Central memory CD8-positive, alpha-beta T cell (primary cell): ENCODE measurements around the gene SPATA2.

Experiments used
- ATAC-seq: fragments of 150-1000 bp; cut with Tn5 transposase; replicated peaks from 2 replicates; pipeline ENCODE4 v1.10.0; 2022; ENCODE audit warnings: mild to moderate bottlenecking, moderate FRiP score, moderate number of reproducible peaks; ENCODE audit not compliant: poor library complexity, severe bottlenecking; ENCODE audit errors: extremely low read depth
- DNase-seq, 2 donors: peaks; one replicate each; pipeline ENCODE4 v3.0.0; 2021; ENCODE audit warnings: low spot score in 2 of 2
- H3K27ac Mint-ChIP-seq: one replicate; pipeline ENCODE4 v1.8.0; 2022; ENCODE audit warnings: low read depth, mild to moderate bottlenecking, moderate library complexity, mixed read lengths
- H3K27me3 Mint-ChIP-seq: one replicate; pipeline ENCODE4 v1.8.0; 2022; ENCODE audit warnings: mixed read lengths
- H3K36me3 Mint-ChIP-seq: one replicate; pipeline ENCODE4 v1.8.0; 2022; ENCODE audit warnings: mild to moderate bottlenecking, moderate library complexity, mixed read lengths; ENCODE audit not compliant: insufficient read depth
- H3K4me1 Mint-ChIP-seq: one replicate; pipeline ENCODE4 v1.8.0; 2022; ENCODE audit warnings: mixed read lengths
- H3K4me3 Mint-ChIP-seq: one replicate; pipeline ENCODE4 v1.8.0; 2022; ENCODE audit warnings: mild to moderate bottlenecking, moderate library complexity, mixed read lengths
- H3K9me3 Mint-ChIP-seq: one replicate; pipeline ENCODE4 v1.8.0; 2022; ENCODE audit warnings: mixed read lengths

SPATA2 gene

GRCh38 chr20:49942942-49943341 lies 27.6 kb upstream of the SPATA2 start:
- Mint-ChIP-seq H3K27me3 (no peaks in the 10 kb centered on the region), H3K9me3 (no peaks in the 10 kb centered on the region), H3K4me3 (no peak overlapping the region), H3K36me3 (peaks cover 74% of the 10 kb centered on the region), H3K27ac (no peak overlapping the region), H3K4me1 (peaks cover 47% of the 10 kb centered on the region)
- no peak for ATAC-seq
- no peak for DNase-seq

DNA sequence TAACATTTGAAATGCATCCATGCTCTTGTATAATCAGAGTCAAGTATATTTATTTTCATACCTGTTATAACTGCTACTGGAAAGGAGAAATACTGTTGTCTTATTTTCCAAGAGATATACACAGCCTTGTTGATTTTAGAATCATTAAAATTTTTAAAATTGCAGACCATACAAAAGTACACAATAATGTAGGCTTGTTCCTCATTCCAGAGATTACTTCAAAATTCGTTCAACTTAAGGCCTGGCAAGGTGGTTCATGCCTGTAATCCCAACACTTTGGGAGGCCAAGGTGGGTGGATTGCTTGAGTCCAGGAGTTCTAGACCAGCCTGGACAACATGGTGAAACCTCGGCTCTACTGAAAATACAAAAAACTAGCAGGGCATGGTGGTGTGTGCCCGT lies 27.0 kb upstream of the SPATA2 start:
- ATAC-seq (no peak), DNase-seq (no peak)
- Mint-ChIP-seq H3K27me3 (no peaks in the 10 kb centered on the region), H3K4me1 (peaks cover 48% of the 10 kb centered on the region), H3K4me3 (no peak overlapping the region), H3K27ac (no peak overlapping the region), H3K36me3 (peaks cover 68% of the 10 kb centered on the region), H3K9me3 (no peaks in the 10 kb centered on the region)

DNA sequence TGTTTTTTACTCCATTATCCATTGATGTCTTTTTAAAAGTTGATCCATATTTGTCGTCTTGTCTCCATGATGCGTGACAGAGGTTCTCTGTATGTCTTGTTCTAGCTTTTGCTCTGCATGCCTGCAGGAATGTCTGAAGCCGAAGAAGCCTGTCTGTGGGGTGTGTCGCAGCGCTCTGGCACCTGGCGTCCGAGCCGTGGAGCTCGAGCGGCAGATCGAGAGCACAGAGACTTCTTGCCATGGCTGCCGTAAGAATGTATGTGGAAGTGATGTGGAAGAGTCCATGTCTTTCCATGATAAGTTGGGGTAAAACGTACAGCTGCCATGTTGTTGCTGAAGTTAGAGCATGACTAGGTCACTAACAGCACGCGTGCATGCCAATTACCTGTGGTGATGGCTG lies 26.1 kb upstream of the SPATA2 start:
- H3K9me3 Mint-ChIP-seq, result no peaks in the 10 kb centered on the region
- DNase-seq (no peak), ATAC-seq (no peak)
- no peak overlapping the region for H3K27ac Mint-ChIP-seq
- H3K36me3 Mint-ChIP-seq, result peaks cover 65% of the 10 kb centered on the region
- H3K4me3 Mint-ChIP-seq, result no peak overlapping the region
- H3K4me1 Mint-ChIP-seq, result peaks cover 53% of the 10 kb centered on the region
- H3K27me3 Mint-ChIP-seq, result no peaks in the 10 kb centered on the region

DNA sequence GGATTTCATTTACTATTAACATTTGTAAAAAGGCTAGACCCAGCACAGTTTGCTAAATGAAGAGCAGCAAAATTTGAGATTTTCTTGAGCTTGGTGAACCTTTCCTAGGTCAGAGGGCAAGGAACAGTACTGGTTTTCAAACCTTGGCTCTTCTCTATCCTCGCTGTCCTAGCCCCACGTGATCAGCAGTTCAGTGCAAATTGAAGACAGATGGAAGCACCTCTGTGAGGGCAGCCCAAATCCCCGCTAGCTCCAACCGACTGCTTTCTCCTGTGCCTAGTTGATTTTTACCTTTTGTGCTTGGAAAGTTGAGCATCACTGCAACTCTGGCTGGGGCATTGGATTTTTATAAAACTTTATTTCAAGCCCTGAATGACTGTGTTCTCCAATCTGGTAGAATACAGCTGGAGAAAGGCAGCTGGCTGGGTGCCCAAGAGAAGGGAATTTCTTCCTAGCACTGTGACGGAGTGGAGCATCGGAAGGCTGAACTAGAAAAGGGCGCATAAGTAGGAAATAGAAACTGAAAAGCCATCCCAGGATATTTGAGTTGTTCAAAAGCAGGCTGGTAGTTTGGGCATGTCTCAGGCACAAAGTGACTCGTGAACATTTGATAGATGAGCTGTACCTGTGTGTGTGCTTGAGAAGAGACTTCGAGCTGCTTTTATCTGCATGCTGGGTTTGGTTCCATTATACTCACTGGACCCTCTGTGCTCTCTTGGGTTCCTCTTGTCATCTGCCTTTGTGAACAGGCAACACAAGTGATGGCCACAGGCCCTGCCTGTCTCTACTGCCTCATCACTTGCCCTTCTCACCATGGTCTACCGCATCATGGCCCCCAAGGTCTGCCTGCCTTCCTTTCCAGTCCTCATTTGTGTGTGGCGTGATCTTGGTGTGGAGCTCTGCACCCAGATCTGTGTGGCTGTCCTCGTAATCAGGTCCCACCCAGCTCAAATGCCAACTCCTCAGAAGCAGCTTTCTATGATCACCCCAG lies 23.1 kb upstream of the SPATA2 start:
- H3K27ac Mint-ChIP-seq, result no peak overlapping the region

DNA sequence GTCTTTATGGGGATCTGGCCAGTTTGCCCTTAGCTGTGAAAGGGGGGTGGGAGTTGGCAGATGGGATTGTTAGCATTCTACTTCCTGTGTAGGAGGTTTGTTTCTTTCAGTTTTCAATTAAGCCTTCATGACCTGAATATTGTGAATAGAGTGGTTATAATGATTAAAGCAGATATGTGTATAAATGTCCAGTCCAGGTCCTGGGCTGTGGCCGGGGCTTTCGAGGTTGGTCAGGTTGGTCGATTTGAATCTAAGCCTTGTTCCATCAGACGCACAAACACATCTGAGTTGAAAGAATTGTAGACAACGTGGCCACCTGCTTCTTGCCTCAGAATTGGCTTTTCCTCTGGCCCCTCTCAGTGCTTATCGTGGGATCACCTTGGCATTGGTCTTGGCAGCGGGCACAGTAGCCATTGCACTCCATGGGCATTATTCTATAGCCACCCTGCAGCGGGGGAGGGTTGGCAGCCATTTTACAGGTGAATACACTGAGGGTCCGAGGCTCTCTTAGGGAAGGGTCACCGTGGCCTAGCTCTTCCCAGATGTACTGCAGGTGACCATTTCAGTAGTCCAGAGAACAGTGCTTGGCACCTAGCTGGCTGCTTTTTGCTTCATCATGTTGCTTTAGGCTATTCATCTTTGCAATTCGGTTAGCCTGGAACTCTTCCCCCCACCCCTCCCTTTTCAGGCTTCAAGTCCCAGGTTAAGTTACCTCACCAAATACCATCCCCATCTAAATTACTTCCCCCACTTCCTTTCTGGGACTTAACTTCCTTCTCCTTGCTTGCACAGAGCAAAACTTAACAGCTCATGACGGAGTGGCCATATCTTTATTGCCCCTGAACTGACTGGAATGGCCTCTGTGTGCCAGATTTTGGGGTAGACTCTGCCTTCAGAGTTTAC lies 21.9 kb upstream of the SPATA2 start:
- Mint-ChIP-seq H3K4me1 (peaks cover 52% of the 10 kb centered on the region), H3K27ac (peak overlapping the region; percentile 91), H3K27me3 (no peaks in the 10 kb centered on the region), H3K4me3 (peak overlapping the region; percentile 97), H3K36me3 (peaks cover 32% of the 10 kb centered on the region), H3K9me3 (no peaks in the 10 kb centered on the region)
- ATAC-seq (no peak), DNase-seq (no peak)

More for the DNA sequence above, 23.1 kb upstream of the SPATA2 start:
- no peak for ATAC-seq
- Mint-ChIP-seq H3K27me3 (no peaks in the 10 kb centered on the region), H3K4me3 (peak overlapping the region; percentile 60), H3K36me3 (peaks cover 39% of the 10 kb centered on the region), H3K4me1 (peaks cover 58% of the 10 kb centered on the region), H3K9me3 (no peaks in the 10 kb centered on the region)
- DNase-seq, result no peak

DNA sequence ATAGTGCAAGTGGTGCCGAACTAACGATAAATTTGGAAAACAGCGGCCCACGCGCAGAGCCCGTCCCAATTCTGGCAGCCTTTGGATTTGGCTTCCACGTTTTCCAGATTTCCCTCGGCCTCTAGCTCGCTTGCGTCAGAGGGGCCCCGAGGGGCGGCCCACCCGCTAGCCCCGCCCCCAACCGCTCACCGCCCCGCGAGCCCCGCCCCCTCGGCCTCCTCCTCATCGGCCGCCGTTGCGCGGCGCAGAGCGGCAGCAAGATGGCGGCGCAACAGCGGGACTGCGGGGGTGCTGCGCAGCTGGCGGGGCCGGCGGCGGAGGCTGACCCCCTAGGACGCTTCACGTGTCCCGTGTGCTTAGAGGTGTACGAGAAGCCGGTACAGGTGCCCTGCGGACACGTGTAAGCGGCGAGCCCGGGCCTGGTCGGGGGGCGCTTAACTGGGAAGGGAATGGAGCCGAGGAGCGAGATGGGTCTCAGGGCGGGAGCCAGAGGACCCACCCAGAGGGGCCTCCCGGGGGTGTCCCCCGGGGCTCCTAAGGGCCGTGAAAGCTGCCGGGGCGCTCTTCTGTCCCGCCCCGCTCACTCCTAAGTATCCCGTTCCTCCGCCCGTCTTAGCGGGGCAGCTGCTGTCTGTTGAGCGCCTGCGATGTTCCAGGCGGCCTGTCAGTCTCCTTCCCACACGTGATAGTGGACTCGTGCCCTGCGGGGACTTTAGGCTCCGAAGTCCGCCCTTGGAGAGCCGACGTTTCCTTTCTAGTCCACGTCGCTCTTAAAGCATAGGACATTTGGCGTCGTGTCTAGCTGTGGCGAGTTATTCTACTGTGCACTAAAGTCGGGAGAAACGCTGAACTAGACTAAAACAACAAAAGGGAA lies 21.1 kb upstream of the SPATA2 start, which contains the start of gene RNF114:
Gene RNF114, plus strand, starts transcription at position 245 of the 874 bp plus-strand sequence. Its CDS starts 16 bp downstream, at position 261.
- Mint-ChIP-seq H3K27ac (peak within 1 kb of the TSS; percentile 91), H3K36me3 (peaks cover 26% of the 10 kb centered on the region), H3K4me1 (peaks cover 49% of the 10 kb centered on the region), H3K27me3 (no peaks in the 10 kb centered on the region), H3K9me3 (no peaks in the 10 kb centered on the region), H3K4me3 (peak within 1 kb of the TSS; percentile 97)
- DNase-seq, result peak; percentile 75 to 78
- peak; percentile 88 for ATAC-seq

DNA sequence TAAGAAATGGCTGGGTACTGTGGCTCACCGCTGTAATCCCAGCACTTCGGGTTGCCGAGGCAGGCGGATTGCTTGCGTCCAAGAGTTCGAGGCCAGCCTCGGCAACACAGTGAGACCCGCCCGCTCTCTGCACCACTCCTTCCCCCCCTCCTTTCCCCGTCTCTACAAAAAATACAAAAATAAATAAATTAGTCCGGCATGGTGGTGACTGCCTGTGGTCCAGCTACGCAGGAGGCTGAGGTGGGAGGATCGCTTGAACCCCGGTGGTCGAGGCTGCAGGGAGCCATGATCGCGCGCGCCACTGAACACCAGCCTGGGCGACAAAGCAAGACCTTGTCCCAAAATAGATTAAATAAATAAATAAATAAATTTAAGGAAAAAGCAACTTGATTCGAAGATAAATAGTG lies 20.4 kb upstream of the SPATA2 start:
- ATAC-seq (no peak), DNase-seq (no peak)
- Mint-ChIP-seq H3K27ac (peak overlapping the region; percentile 91), H3K4me1 (peaks cover 43% of the 10 kb centered on the region), H3K27me3 (no peaks in the 10 kb centered on the region), H3K4me3 (peak overlapping the region; percentile 97), H3K9me3 (no peaks in the 10 kb centered on the region), H3K36me3 (peaks cover 23% of the 10 kb centered on the region)

GRCh38 chr20:49929142-49929494 lies 13.8 kb upstream of the SPATA2 start:
- Mint-ChIP-seq H3K9me3 (no peaks in the 10 kb centered on the region), H3K27ac (no peak overlapping the region), H3K4me1 (peaks cover 4% of the 10 kb centered on the region), H3K36me3 (peaks cover 2% of the 10 kb centered on the region), H3K27me3 (no peaks in the 10 kb centered on the region), H3K4me3 (no peak overlapping the region)
- DNase-seq (no peak), ATAC-seq (no peak)

DNA sequence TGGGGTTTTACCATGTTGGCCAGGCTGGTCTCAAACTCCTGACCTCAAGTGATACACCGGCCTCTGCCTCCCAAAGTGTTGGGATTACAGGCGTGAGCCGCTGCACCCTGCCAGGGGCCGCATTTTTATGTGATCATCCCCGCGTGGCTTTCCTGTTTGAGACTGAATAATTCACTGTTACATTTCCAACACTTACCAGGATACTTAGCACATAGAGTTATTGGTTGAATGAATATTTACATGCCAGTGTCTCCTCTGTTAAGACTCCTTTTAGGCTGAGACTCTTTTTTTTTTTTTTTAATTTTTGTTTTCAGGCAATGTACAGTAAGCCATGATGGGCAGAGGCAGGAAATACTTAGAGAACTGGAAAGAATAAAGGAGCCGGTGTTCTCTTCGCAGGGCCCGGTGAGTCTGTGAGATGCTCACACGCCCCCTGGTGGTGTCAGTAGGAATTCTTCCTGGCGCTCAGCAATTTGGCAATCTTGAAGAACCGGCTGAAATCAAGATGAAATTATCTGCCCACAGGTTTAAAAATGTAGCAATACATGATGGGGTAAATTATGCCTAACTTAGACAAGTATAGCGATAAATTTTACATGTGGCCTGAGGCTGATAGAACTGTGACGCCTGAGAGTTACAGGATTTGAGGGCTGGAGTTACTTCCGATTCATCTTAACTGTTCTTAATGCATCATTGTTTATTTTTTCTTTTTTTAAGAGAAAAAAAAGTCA lies 13.2 kb upstream of the SPATA2 start:
- H3K4me1 Mint-ChIP-seq, result no peaks in the 10 kb centered on the region
- peak; percentile 68 to 78 for DNase-seq
- no peaks in the 10 kb centered on the region for H3K9me3 Mint-ChIP-seq
- no peak overlapping the region for H3K4me3 Mint-ChIP-seq
- peaks cover 2% of the 10 kb centered on the region for H3K36me3 Mint-ChIP-seq
- H3K27me3 Mint-ChIP-seq, result peaks cover 2% of the 10 kb centered on the region
- peak; percentile 88 for ATAC-seq
- H3K27ac Mint-ChIP-seq, result no peak overlapping the region

- DNase-seq (no peak), ATAC-seq (no peak)
- no peak overlapping the region for H3K4me3 Mint-ChIP-seq
- H3K9me3 Mint-ChIP-seq, result no peaks in the 10 kb centered on the region
- no peaks in the 10 kb centered on the region for H3K4me1 Mint-ChIP-seq
- H3K36me3 Mint-ChIP-seq, result peaks cover 2% of the 10 kb centered on the region
- no peak overlapping the region for H3K27ac Mint-ChIP-seq
- peaks cover 7% of the 10 kb centered on the region for H3K27me3 Mint-ChIP-seq
Measured at GRCh38 chr20:49925901-49926454, 10.6 kb upstream of the SPATA2 start.

GRCh38 chr20:49924247-49924646 lies 8.9 kb upstream of the SPATA2 start:
- Mint-ChIP-seq H3K4me1 (no peaks in the 10 kb centered on the region), H3K27ac (no peak overlapping the region), H3K4me3 (no peak overlapping the region), H3K9me3 (no peaks in the 10 kb centered on the region), H3K27me3 (peaks cover 7% of the 10 kb centered on the region), H3K36me3 (no peaks in the 10 kb centered on the region)
- DNase-seq (no peak), ATAC-seq (no peak)
